Karpas-422 (cell line): ENCODE measurements around the gene GNB1L. TPM values are rescaled to one million over a fixed set of nuclear protein-coding genes. Genes with fewer than 3 reads are reported as not detected.

Experiments
- DNase-seq: peaks from one replicate; pipeline ENCODE4 v3.0.0-alpha.2; 2015
- H2AFZ ChIP-seq: fragments of 200-600 bp; sonication (generic); 2 replicates; pipeline ENCODE4 v1.6.1; 2014; ENCODE audit warnings: antibody characterized with exemption, low read length, mixed read lengths
- H3K27ac ChIP-seq: fragments of 200-600 bp; sonication (generic); 2 replicates; pipeline ENCODE4 v1.5.1; 2014; ENCODE audit warnings: mild to moderate bottlenecking, low read length, moderate library complexity
- H3K27me3 ChIP-seq: fragments of 200-600 bp; sonication (generic); 2 replicates; pipeline ENCODE4 v1.6.1; 2014; ENCODE audit warnings: low read length, mixed read lengths
- H3K36me3 ChIP-seq: fragments of 200-600 bp; sonication (generic); 2 replicates; pipeline ENCODE4 v1.6.1; 2014; ENCODE audit warnings: low read length, mixed read lengths; ENCODE audit not compliant: insufficient read depth
- H3K4me1 ChIP-seq: fragments of 200-600 bp; sonication (generic); 2 replicates; pipeline ENCODE4 v1.6.1; 2014; ENCODE audit warnings: mild to moderate bottlenecking, low read length, mixed read lengths
- H3K4me2 ChIP-seq: fragments of 200-600 bp; sonication (generic); 2 replicates; pipeline ENCODE4 v1.6.1; 2014; ENCODE audit warnings: low read length, low read depth, mild to moderate bottlenecking; ENCODE audit not compliant: poor library complexity, severe bottlenecking
- H3K4me3 ChIP-seq: fragments of 200-600 bp; sonication (generic); 2 replicates; pipeline ENCODE4 v1.5.1; 2014; ENCODE audit warnings: mild to moderate bottlenecking, antibody characterized with exemption, low read length, mixed read lengths
- H3K79me2 ChIP-seq: fragments of 200-600 bp; sonication (generic); 2 replicates; pipeline ENCODE4 v1.6.1; 2014; ENCODE audit warnings: mild to moderate bottlenecking, low read length, mixed read lengths
- H3K9ac ChIP-seq: fragments of 200-600 bp; sonication (generic); 2 replicates; pipeline ENCODE4 v1.6.0; 2014; ENCODE audit warnings: low read length
- H3K9me2 ChIP-seq: fragments of 200-600 bp; sonication (generic), shearing (Covaris generic); replicated peaks from 2 replicates; pipeline ENCODE4 v1.6.0; 2014; ENCODE audit warnings: mild to moderate bottlenecking, low read length, moderate library complexity; ENCODE audit not compliant: insufficient read depth
- H3K9me3 ChIP-seq: fragments of 300-700, 200-600 bp; sonication (generic); 2 replicates; pipeline ENCODE4 v1.6.1; 2014; ENCODE audit warnings: low read length, mixed read lengths
- H4K20me1 ChIP-seq: fragments of 200-600 bp; sonication (generic); 2 replicates; pipeline ENCODE4 v1.6.1; 2014; ENCODE audit warnings: mild to moderate bottlenecking, antibody characterized with exemption, low read length, low read depth; ENCODE audit not compliant: insufficient read depth
- total RNA-seq: library from RNA; depleted of rRNA; stranded (reverse); fragments of >200 nt; shearing (Covaris generic); gene quantifications from 2 replicates; pipeline ENCODE4 v1.2.3, GENCODE V29; 2014; ENCODE audit warnings: low replicate concordance

GNB1L gene
- total RNA-seq, 1 experiment from 2014 or later = 4.4 TPM

DNA sequence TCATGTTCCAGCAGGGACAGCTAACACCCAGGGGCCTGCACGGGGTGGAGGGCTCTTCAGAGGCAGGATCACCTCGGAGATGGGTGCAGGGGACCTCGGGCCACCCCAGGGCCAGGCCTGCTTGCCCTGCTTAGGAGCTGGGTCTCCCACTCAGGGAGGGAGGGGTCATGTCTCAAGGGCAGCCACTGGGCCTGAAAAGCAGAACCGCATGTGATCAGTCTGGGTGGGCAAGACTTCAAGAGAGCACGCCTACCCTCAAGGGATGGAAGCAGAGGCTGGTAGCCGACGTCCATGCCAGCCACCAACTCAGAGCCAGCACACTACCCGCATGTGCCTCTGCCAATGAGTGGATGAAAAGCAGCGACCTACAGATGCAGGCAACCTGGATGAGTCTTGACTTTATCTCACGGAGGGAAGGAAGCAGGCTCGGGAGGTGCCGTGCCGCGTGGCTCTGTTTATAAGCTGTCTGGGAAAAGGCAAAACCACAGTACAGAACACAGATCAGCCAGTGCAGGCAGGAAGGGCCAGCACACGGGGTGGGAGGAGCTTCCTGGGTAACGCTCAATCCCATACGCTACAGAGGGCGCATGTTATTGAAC lies 78.1 kb downstream of the GNB1L start:
- Histone ChIP-seq H3K9me3 (no peaks in the 10 kb centered on the region), H3K9ac (no peak overlapping the region), H2AFZ (no peak overlapping the region), H3K4me2 (no peak overlapping the region), H3K36me3 (no peaks in the 10 kb centered on the region), H3K27me3 (0 out of 2 replicates have a peak, but pooled peaks cover 3% of the 10 kb centered on the region), H4K20me1 (peaks cover 15% of the 10 kb centered on the region; the same call in 1 of the 2 replicates), H3K4me1 (peaks cover 56% of the 10 kb centered on the region), H3K9me2 (no peaks in the 10 kb centered on the region), H3K4me3 (no peak overlapping the region), H3K27ac (no peak overlapping the region), H3K79me2 (no peaks in the 10 kb centered on the region)
- no peak for DNase-seq

DNA sequence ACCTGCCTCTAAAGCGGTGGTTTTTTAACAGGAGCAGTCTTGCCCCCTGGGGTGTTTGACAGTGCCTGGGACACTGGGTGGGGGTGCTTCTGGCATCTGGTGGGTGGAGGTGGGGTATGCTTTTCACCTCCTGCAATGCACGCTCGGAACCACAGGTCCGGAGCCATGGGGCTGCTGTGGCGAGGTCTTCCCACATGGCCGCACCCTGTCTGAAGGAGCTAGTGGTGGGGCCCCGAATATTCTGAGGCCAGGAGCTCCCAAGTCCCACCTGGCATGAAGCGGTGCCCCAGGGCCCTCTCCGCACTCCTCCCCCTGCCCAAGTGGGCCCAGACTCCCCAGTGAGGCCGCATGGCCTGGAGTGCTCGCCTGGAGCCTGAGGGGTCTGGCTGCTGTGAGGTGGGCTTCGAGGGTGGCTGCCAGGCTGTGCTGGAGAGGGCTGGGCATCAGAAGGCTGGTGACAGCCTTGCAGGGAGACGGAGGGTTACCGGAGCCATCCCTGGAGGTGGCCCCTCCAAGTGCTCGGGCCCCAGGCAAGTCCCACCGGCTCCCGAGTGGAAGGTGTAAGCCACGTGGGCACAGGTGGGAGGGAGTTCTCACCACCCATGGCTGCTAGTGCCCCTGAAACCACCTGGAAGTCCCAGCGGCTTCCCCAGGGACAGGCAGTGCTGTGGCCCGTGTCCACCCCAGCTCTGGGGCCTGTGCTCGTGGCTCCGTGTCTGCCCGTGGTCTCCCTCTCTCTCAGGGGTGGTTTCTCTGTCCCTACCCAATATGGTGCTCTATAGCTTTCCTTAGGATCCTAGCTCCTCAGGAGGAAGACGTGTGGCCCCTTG lies 79.0 kb downstream of the GNB1L start:
- Histone ChIP-seq H3K4me2 (no peak overlapping the region), H3K36me3 (no peaks in the 10 kb centered on the region), H3K27ac (no peak overlapping the region), H3K9ac (no peak overlapping the region), H3K4me3 (no peak overlapping the region), H3K9me2 (no peaks in the 10 kb centered on the region), H3K79me2 (no peaks in the 10 kb centered on the region), H2AFZ (no peak overlapping the region), H3K27me3 (0 out of 2 replicates have a peak, but pooled peaks cover 3% of the 10 kb centered on the region), H3K9me3 (no peaks in the 10 kb centered on the region), H4K20me1 (peaks cover 15% of the 10 kb centered on the region; the same call in 1 of the 2 replicates), H3K4me1 (peaks cover 52% of the 10 kb centered on the region)
- peak; percentile 53 for DNase-seq

DNA sequence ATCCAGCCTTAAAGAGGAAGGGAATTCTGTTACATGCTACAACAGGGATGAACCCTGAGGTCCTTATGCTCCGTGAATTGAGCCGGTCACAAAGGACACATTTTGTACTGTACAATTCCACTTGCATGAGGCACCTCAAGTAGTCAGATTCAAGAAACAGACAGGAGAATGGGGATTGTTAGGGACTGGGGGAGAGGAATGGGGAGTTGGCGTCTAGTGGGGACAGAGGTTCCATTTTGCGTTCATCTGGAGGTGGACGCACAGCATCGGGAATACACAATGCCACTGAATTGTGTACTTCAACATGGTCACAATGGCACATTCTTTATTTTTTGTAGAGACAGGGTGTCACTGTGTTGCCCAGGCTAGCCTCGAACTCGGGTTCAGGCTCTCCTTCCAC lies 80.0 kb downstream of the GNB1L start:
- Histone ChIP-seq H3K9me2 (no peaks in the 10 kb centered on the region), H3K4me2 (no peak overlapping the region), H2AFZ (no peak overlapping the region), H3K79me2 (no peaks in the 10 kb centered on the region), H3K27me3 (0 out of 2 replicates have a peak, but pooled peaks cover 3% of the 10 kb centered on the region), H3K9ac (no peak overlapping the region), H3K4me3 (no peak overlapping the region), H3K27ac (no peak overlapping the region), H3K4me1 (peaks cover 42% of the 10 kb centered on the region), H4K20me1 (peaks cover 15% of the 10 kb centered on the region; the same call in 1 of the 2 replicates), H3K36me3 (no peaks in the 10 kb centered on the region), H3K9me3 (no peaks in the 10 kb centered on the region)
- no peak for DNase-seq

DNA sequence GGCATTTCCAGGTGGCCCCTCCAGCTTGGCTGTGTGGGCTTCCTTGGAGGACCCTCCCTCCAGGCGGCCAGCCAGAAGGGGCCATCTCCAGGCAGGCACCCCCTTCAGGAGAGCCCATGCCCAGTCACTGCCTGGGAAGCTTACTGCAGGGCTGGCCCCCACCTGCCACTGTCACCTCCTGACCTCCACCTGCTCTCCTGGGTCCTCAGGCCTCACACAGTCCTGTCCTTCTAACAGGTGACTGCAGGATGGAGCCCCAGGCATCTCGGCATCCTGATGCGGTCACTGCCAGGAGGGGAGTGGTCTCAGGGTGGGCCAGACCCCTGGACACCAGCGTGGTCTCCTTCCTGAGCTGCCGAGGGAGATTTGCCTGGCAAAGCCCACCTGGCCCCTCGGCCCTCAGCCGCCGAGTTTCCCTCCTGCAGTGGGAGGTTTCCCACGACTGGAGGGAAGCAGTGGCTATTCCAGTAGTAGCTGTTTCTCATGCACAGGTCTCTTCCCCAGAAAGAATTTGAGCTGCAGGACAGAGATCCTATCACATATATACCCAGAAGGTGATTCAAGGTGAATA lies 81.1 kb downstream of the GNB1L start:
- DNase-seq = no peak
- peak overlapping the region; percentile 31 for H3K9ac ChIP-seq
- no peaks in the 10 kb centered on the region for H3K36me3 ChIP-seq
- H3K9me2 ChIP-seq = no peaks in the 10 kb centered on the region
- peaks cover 15% of the 10 kb centered on the region; the same call in 1 of the 2 replicates for H4K20me1 ChIP-seq
- H3K79me2 ChIP-seq = no peaks in the 10 kb centered on the region
- H3K4me3 ChIP-seq = peak overlapping the region; percentile 53
- 0 out of 2 replicates have a peak, but pooled peaks cover 3% of the 10 kb centered on the region for H3K27me3 ChIP-seq
- H3K27ac ChIP-seq = no peak overlapping the region
- peak overlapping the region; percentile 67 for H3K4me2 ChIP-seq
- no peak overlapping the region for H2AFZ ChIP-seq
- peaks cover 32% of the 10 kb centered on the region for H3K4me1 ChIP-seq
- no peaks in the 10 kb centered on the region for H3K9me3 ChIP-seq

DNA sequence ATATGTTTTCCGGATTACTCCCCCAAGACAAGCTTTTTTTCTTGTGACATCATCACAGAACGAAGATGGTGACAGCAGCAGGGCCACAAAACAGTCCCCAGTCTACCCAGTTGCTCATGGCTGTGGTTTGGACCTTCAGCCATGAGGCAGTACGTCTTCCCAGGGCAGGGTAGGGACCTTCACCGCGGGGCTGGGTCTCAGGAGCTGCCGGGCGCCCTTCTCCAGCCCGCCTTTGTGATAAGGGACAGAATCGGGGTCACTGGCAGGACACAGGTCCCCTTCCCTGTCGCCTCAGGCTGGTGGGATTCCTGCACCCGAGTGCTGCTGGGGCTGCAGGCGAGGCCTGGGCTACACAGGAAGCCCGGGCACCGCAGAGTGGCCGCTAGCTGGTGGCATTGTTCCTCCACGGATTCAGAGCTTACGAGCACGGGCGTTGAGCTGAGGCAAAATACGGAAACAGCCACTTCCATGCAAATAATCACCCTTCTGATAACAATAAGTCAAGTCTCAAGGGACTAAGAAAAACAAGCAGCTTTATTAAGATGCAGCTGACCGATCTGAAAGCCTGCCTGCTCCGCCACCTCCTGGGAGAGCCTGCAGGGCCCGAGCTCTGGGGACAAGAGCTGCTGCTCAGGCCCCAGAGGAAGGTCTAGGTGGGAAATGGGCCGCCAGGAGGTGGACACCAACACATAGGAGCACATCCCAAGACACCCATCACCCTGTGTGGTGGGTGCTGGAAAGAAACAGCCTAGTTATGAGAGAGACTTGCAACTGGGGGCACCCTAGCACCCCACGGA lies 81.8 kb downstream of the GNB1L start:
- no peaks in the 10 kb centered on the region for H3K9me2 ChIP-seq
- peaks cover 15% of the 10 kb centered on the region; the same call in 1 of the 2 replicates for H4K20me1 ChIP-seq
- DNase-seq = peak; percentile 88
- no peaks in the 10 kb centered on the region for H3K9me3 ChIP-seq
- H3K4me3 ChIP-seq = peak overlapping the region; percentile 53
- H3K9ac ChIP-seq = peak overlapping the region; percentile 31
- H3K27me3 ChIP-seq = 0 out of 2 replicates have a peak, but pooled peaks cover 3% of the 10 kb centered on the region
- H3K4me2 ChIP-seq = peak overlapping the region; percentile 67
- no peak overlapping the region for H2AFZ ChIP-seq
- no peaks in the 10 kb centered on the region for H3K36me3 ChIP-seq
- H3K79me2 ChIP-seq = no peaks in the 10 kb centered on the region
- peaks cover 32% of the 10 kb centered on the region for H3K4me1 ChIP-seq
- no peak overlapping the region for H3K27ac ChIP-seq

DNA sequence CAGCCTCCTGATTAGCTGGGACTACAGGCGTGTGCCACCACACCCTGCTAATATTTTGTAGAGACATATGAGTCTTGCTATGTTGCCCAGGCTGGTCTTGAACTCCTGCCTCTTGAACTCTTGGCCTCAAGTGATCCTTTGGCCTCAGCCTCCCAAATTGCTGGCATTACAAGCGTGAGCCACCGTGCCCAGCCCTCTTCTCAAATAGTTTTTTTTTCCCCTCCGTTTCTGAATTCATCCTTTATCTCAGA lies 82.3 kb downstream of the GNB1L start:
- Histone ChIP-seq H3K9ac (no peak overlapping the region), H3K27ac (no peak overlapping the region), H2AFZ (no peak overlapping the region), H3K4me1 (peaks cover 32% of the 10 kb centered on the region), H3K4me3 (no peak overlapping the region), H3K9me2 (no peaks in the 10 kb centered on the region), H3K27me3 (0 out of 2 replicates have a peak, but pooled peaks cover 3% of the 10 kb centered on the region), H3K36me3 (no peaks in the 10 kb centered on the region), H4K20me1 (peaks cover 15% of the 10 kb centered on the region; the same call in 1 of the 2 replicates), H3K9me3 (no peaks in the 10 kb centered on the region), H3K4me2 (peak overlapping the region; percentile 67), H3K79me2 (no peaks in the 10 kb centered on the region)
- DNase-seq = no peak

DNA sequence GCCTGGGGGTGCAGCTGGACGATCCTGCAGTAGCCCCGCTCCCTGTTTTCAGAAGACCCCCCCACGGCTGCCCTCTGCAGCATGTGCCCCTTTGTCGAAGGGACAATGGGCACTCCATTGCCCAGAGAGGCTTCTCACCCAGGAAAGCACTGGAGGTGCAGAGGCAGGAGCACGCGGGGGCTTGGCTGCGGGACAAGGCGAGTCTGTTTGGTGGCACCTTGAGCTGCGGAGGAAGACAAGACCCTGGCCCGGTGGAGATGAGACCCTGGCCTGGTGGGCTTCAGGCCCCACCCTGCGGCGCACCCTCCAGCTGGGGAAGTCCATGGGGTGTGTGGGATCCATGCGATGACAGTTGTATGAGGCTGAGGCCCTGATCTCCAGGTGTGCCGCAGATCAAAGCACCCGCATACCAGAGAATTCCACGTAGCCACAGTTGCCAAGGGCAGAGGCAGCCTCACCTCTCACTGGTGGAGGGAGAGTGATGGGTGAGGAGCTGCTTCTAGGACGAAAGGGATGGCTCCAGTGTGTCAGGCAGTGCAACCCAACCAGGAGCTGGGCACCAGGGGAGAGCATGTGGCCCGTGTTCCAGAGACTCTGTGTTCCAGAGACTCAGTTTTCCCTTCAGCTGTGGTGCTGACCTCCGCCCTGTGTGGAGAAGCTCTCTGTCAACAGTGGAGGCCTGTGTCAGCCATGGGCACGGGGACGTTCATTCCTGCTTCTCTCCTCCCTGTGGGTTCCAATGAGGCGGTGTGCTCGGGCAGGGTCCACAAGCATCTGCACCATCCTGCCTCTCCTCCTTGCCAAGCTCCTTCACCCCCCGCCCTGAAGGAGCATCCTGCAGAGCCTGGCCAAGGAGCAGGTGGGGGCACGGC lies 84.1 kb downstream of the GNB1L start:
- Histone ChIP-seq H2AFZ (no peak overlapping the region), H3K9me2 (no peaks in the 10 kb centered on the region), H3K36me3 (no peaks in the 10 kb centered on the region), H3K27ac (no peak overlapping the region), H3K4me3 (no peak overlapping the region), H3K9ac (no peak overlapping the region), H3K4me1 (peaks cover 24% of the 10 kb centered on the region), H3K79me2 (no peaks in the 10 kb centered on the region), H4K20me1 (peaks cover 9% of the 10 kb centered on the region; the same call in 1 of the 2 replicates), H3K9me3 (no peaks in the 10 kb centered on the region), H3K4me2 (no peak overlapping the region), H3K27me3 (no peaks in the 10 kb centered on the region)
- no peak for DNase-seq
